Duodenal mucosa (tissue), 2 donors: ENCODE data around the gene KIF26B.

Experiments used
- H3K27ac ChIP-seq: one replicate; pipeline ENCODE4 v1.7.0; 2013; ENCODE audit warnings: low read depth, low read length
- H3K27me3 ChIP-seq, 2 donors: one replicate each; pipeline ENCODE4 v1.7.0; 2013; ENCODE audit warnings: low read length in 2 of 2, control low read depth in 1 of 2; ENCODE audit not compliant: insufficient read depth in 2 of 2, control insufficient read depth in 1 of 2
- H3K36me3 ChIP-seq, 2 donors: one replicate each; pipeline ENCODE4 v1.7.0; 2013; ENCODE audit warnings: low read length in 2 of 2, control low read depth in 1 of 2; ENCODE audit not compliant: insufficient read depth in 2 of 2, control insufficient read depth in 1 of 2
- H3K4me1 ChIP-seq, 2 donors: one replicate each; pipeline ENCODE4 v1.7.0; 2013; ENCODE audit warnings: low read length in 2 of 2, control low read depth in 1 of 2; ENCODE audit not compliant: insufficient read depth in 2 of 2, control insufficient read depth in 1 of 2
- H3K4me3 ChIP-seq, 2 donors: one replicate each; pipeline ENCODE4 v1.7.0; 2013; ENCODE audit warnings: low read length in 2 of 2, low read depth in 1 of 2
- H3K9ac ChIP-seq, 2 donors: one replicate each; pipeline ENCODE4 v1.7.0; 2013; ENCODE audit warnings: low read length in 2 of 2, low read depth in 1 of 2
- H3K9me3 ChIP-seq, 2 donors: one replicate each; pipeline ENCODE4 v1.7.0; 2013; ENCODE audit warnings: low read length in 2 of 2, control low read depth in 1 of 2; ENCODE audit not compliant: control insufficient read depth in 1 of 2

The KIF26B gene

GRCh38 chr1:245530937-245531336 lies 376.2 kb downstream of the KIF26B start:
- H3K27ac ChIP-seq = no peak overlapping the region
- H3K9me3 ChIP-seq = no peaks in the 10 kb centered on the region
- H3K4me1 ChIP-seq = no peaks in the 10 kb centered on the region
- H3K9ac ChIP-seq = no peak overlapping the region
- H3K36me3 ChIP-seq = no peaks in the 10 kb centered on the region
- H3K27me3 ChIP-seq = no peaks in the 10 kb centered on the region
- H3K4me3 ChIP-seq = no peak overlapping the region

GRCh38 chr1:245537992-245538391 lies 383.2 kb downstream of the KIF26B start:
- no peak overlapping the region for H3K4me3 ChIP-seq
- no peaks in the 10 kb centered on the region for H3K4me1 ChIP-seq
- H3K27ac ChIP-seq = no peak overlapping the region
- H3K9me3 ChIP-seq = no peaks in the 10 kb centered on the region
- H3K27me3 ChIP-seq = no peaks in the 10 kb centered on the region
- H3K9ac ChIP-seq = no peak overlapping the region
- H3K36me3 ChIP-seq = no peaks in the 10 kb centered on the region

GRCh38 chr1:245538671-245539070 lies 383.9 kb downstream of the KIF26B start:
- no peaks in the 10 kb centered on the region for H3K9me3 ChIP-seq
- no peak overlapping the region for H3K27ac ChIP-seq
- no peaks in the 10 kb centered on the region for H3K4me1 ChIP-seq

GRCh38 chr1:245541369-245541768 lies 386.6 kb downstream of the KIF26B start:
- H3K4me3 ChIP-seq = no peak overlapping the region
- no peaks in the 10 kb centered on the region for H3K9me3 ChIP-seq
- no peaks in the 10 kb centered on the region for H3K36me3 ChIP-seq
- no peaks in the 10 kb centered on the region for H3K4me1 ChIP-seq
- H3K27ac ChIP-seq = no peak overlapping the region
- no peak overlapping the region for H3K9ac ChIP-seq
- no peaks in the 10 kb centered on the region for H3K27me3 ChIP-seq

More at GRCh38 chr1:245538671-245539070, 383.9 kb downstream of the KIF26B start:
- Histone ChIP-seq H3K4me3 (no peak overlapping the region), H3K36me3 (no peaks in the 10 kb centered on the region), H3K27me3 (no peaks in the 10 kb centered on the region), H3K9ac (no peak overlapping the region)

- no peaks in the 10 kb centered on the region for H3K4me1 ChIP-seq
- H3K27ac ChIP-seq = no peak overlapping the region
- H3K9ac ChIP-seq = no peak overlapping the region
- no peaks in the 10 kb centered on the region for H3K9me3 ChIP-seq
- no peaks in the 10 kb centered on the region for H3K36me3 ChIP-seq
- no peaks in the 10 kb centered on the region for H3K27me3 ChIP-seq
- no peak overlapping the region for H3K4me3 ChIP-seq
Observed at GRCh38 chr1:245542365-245542764, 387.6 kb downstream of the KIF26B start.

- no peaks in the 10 kb centered on the region for H3K9me3 ChIP-seq
- H3K27ac ChIP-seq = no peak overlapping the region
- H3K9ac ChIP-seq = no peak overlapping the region
- no peak overlapping the region for H3K4me3 ChIP-seq
- no peaks in the 10 kb centered on the region for H3K27me3 ChIP-seq
- H3K36me3 ChIP-seq = no peaks in the 10 kb centered on the region
- no peaks in the 10 kb centered on the region for H3K4me1 ChIP-seq
Observed at GRCh38 chr1:245544236-245544635, 389.5 kb downstream of the KIF26B start.

- Histone ChIP-seq H3K9ac (no peak overlapping the region), H3K9me3 (no peaks in the 10 kb centered on the region), H3K4me3 (no peak overlapping the region), H3K27me3 (no peaks in the 10 kb centered on the region), H3K4me1 (no peaks in the 10 kb centered on the region), H3K36me3 (no peaks in the 10 kb centered on the region), H3K27ac (no peak overlapping the region)
Observed at GRCh38 chr1:245546875-245547274, 392.1 kb downstream of the KIF26B start.

GRCh38 chr1:245549996-245550719 lies 395.4 kb downstream of the KIF26B start:
- no peaks in the 10 kb centered on the region for H3K27me3 ChIP-seq

GRCh38 chr1:245550720-245551043 lies 395.9 kb downstream of the KIF26B start:
- Histone ChIP-seq H3K27ac (no peak overlapping the region), H3K4me3 (no peak overlapping the region), H3K9me3 (no peaks in the 10 kb centered on the region), H3K27me3 (no peaks in the 10 kb centered on the region), H3K9ac (no peak overlapping the region), H3K4me1 (no peaks in the 10 kb centered on the region), H3K36me3 (no peaks in the 10 kb centered on the region)

More at GRCh38 chr1:245549996-245550719, 395.4 kb downstream of the KIF26B start:
- H3K4me1 ChIP-seq = no peaks in the 10 kb centered on the region
- no peaks in the 10 kb centered on the region for H3K9me3 ChIP-seq
- H3K9ac ChIP-seq = no peak overlapping the region
- no peaks in the 10 kb centered on the region for H3K36me3 ChIP-seq
- H3K27ac ChIP-seq = no peak overlapping the region
- H3K4me3 ChIP-seq = no peak overlapping the region

- Histone ChIP-seq H3K27me3 (no peaks in the 10 kb centered on the region), H3K27ac (no peak overlapping the region), H3K9ac (no peak overlapping the region), H3K4me3 (no peak overlapping the region), H3K4me1 (no peaks in the 10 kb centered on the region), H3K9me3 (no peaks in the 10 kb centered on the region), H3K36me3 (no peaks in the 10 kb centered on the region)
Observed at GRCh38 chr1:245551536-245551935, 396.8 kb downstream of the KIF26B start.

- no peaks in the 10 kb centered on the region for H3K4me1 ChIP-seq
- H3K9me3 ChIP-seq = no peaks in the 10 kb centered on the region
- no peak overlapping the region for H3K27ac ChIP-seq
- no peaks in the 10 kb centered on the region for H3K36me3 ChIP-seq
- no peak overlapping the region for H3K9ac ChIP-seq
- no peaks in the 10 kb centered on the region for H3K27me3 ChIP-seq
- no peak overlapping the region for H3K4me3 ChIP-seq
Observed at GRCh38 chr1:245552331-245552730, 397.5 kb downstream of the KIF26B start.
